ENCODE measurements around the gene AGER. TPM values are rescaled to one million over a fixed set of nuclear protein-coding genes. Genes with fewer than 3 reads are reported as not detected.
A peak's percentile ranks its signal among the peaks of the same experiment; 100 is the strongest.

The AGER gene
- total RNA-seq, 1 experiment from 2014 or later, result 14.3 TPM

DNA sequence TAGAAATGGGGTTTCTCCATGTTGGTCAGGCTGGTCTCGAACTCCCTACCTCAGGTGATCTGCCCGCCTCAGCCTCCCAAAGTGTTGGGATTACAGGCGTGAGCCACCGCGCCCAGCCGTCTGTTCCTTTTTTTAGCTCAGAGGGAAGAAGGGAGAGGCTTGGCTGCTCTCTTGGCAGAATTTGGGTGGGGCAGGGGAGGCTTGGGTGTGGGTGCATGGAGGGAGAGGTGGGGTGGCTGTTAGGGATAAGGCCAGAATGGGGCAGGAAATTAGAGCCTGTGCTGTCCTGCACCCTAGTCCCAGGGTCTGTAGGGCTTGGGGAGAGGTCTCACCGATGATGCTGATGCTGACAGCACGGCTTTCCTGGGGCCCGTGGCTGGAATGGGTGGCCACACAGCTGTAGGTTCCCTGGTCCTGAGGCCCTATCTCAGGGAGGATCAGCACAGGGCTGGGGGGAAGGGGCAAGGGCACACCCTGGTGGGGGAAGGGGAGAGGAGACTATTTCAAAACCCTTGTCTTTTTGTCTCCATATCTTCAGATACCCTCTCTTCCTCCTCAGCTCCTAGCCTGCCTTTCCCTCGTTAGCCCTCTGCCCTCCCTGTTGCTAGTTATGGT is 2.0 kb downstream of the AGER start:
- no peak overlapping the region for H2AK5ac ChIP-seq (ENCODE audit: insufficient read length, low read length)
- TF ChIP-seq CTCF (conservative IDR thresholded peaks at IDR 0.05), result peak; percentile 20; the same call in 1 of the 3 replicates
- no peak overlapping the region for H3K4ac ChIP-seq (ENCODE audit: low read depth, low read length)
- peak overlapping the region in 2 of 3 experiments; percentile 45 to 57; a peak in 2 of 7 replicates for H3K27ac Mint-ChIP-seq
- H3K23me2 ChIP-seq (ENCODE audit: insufficient read length, low read depth, low read length, poor library complexity, severe bottlenecking), result peaks cover 7% of the 10 kb centered on the region
- H3K23ac ChIP-seq (ENCODE audit: insufficient read length, low read depth, low read length), result no peak overlapping the region
- no peak overlapping the region for H4K5ac ChIP-seq (ENCODE audit: insufficient read length, low read depth, low read length)
- H2BK20ac ChIP-seq (ENCODE audit: low read depth, low read length, poor library complexity, severe bottlenecking), result no peak overlapping the region
- H2BK12ac ChIP-seq (ENCODE audit: insufficient read length, low read depth, low read length), result no peak overlapping the region
- no peaks in the 10 kb centered on the region for H3K4me1 ChIP-seq (ENCODE audit: insufficient read depth, low read length)
- no peak overlapping the region for H3K4me2 ChIP-seq (ENCODE audit: insufficient read depth, insufficient read length, low read length)
- no peak overlapping the region for H3K9ac ChIP-seq (ENCODE audit: extremely low read depth, insufficient read length, low read length)
- no peak overlapping the region for H3K18ac ChIP-seq (ENCODE audit: insufficient read length, low read depth, low read length)
- no peak overlapping the region for H2BK5ac ChIP-seq (ENCODE audit: insufficient read length, low read length)
- no peaks in the 10 kb centered on the region for H3K79me1 ChIP-seq (ENCODE audit: insufficient read depth, low read depth, low read length, poor library complexity, severe bottlenecking)
- H3K79me2 ChIP-seq (ENCODE audit: insufficient read depth, low read length), result peaks cover 4% of the 10 kb centered on the region; the same call in 1 of the 2 replicates
- H3K27me3 ChIP-seq (ENCODE audit: insufficient read depth, low read length), result no peaks in the 10 kb centered on the region
- DNase-seq, result no peak
- no CpG with 5 or more reads among the region's 10 CpGs for WGBS (ENCODE audit: extremely low coverage, insufficient read length, low lambda C conversion rate)
- H4K91ac ChIP-seq (ENCODE audit: insufficient read length, low read depth, low read length), result no peak overlapping the region
- no peak overlapping the region for H2BK120ac ChIP-seq (ENCODE audit: low read depth, low read length, poor library complexity, severe bottlenecking)
- H2BK15ac ChIP-seq (ENCODE audit: low read depth, low read length), result no peak overlapping the region
- H3K9me3 ChIP-seq (ENCODE audit: control insufficient read depth, low read depth, low read length), result no peaks in the 10 kb centered on the region
- H3K27me3 Mint-ChIP-seq (ENCODE audit: low read depth), result no peaks in the 10 kb centered on the region; the same call in 1 of the 2 replicates
- no peak overlapping the region for H3K27ac ChIP-seq (ENCODE audit: insufficient read length, low read depth, low read length)
- H3K9me3 Mint-ChIP-seq, result no peaks in the 10 kb centered on the region; a peak in 1 of 5 replicates
- H4K20me1 ChIP-seq (ENCODE audit: control insufficient read depth, insufficient read depth, insufficient read length), result no peaks in the 10 kb centered on the region
- no peak overlapping the region for H3K56ac ChIP-seq (ENCODE audit: insufficient read length, low read depth, low read length)
- no peak overlapping the region for H4K8ac ChIP-seq (replicated peaks; ENCODE audit: insufficient read length, low read depth, low read length)
- H3T11ph ChIP-seq (ENCODE audit: low read length), result no peak overlapping the region
- H3K36me3 Mint-ChIP-seq (ENCODE audit: insufficient read depth in 1 of 3, low read depth in 3 of 3), result peaks cover 28 to 68% (median 57%) of the 10 kb centered on the region in 3 experiments
- peaks cover 16 to 30% of the 10 kb centered on the region in 2 experiments for H3K4me1 Mint-ChIP-seq
- no peak overlapping the region for H2AFZ ChIP-seq (ENCODE audit: low read length)
- H3K4me3 Mint-ChIP-seq, result no peak overlapping the region
- no peak overlapping the region for H3K14ac ChIP-seq (ENCODE audit: insufficient read depth, low read length)
